HG02973 (cell line): Measurements from ENCODE around the gene TMEM35B.
"Not testable (repeated sequence)": the region's sequence is repeated elsewhere in the genome, so short reads cannot be mapped to it uniquely, and the experiment has no call there.

Experiments used
- ATAC-seq: cut with Tn5 transposase; IDR thresholded peaks from one replicate; pipeline ENCODE4 v1.9.1; 2021; ENCODE audit warnings: moderate library complexity; ENCODE audit not compliant: unreplicated experiment

Gene TMEM35B

GRCh38 chr1:34976384-34977209, 8.6 kb downstream of the TMEM35B start:
- no peak for ATAC-seq

GRCh38 chr1:34975771-34976170, 9.4 kb downstream of the TMEM35B start:
- ATAC-seq, result no peak

GRCh38 chr1:34975338-34975737, 9.8 kb downstream of the TMEM35B start:
- ATAC-seq, result no peak

- ATAC-seq, result no peak
These were observed 10.5 kb downstream of the TMEM35B start for GRCh38 chr1:34974626-34975025.

- no peak for ATAC-seq
These were observed 11.8 kb downstream of the TMEM35B start for GRCh38 chr1:34973326-34973725.

GRCh38 chr1:34970829-34971228, 14.3 kb downstream of the TMEM35B start:
- ATAC-seq, result no peak

GRCh38 chr1:34970220-34970735, 14.9 kb downstream of the TMEM35B start:
- ATAC-seq, result no peak

GRCh38 chr1:34968297-34968696, 16.9 kb downstream of the TMEM35B start:
- not testable (repeated sequence) for ATAC-seq

- ATAC-seq, result not testable (repeated sequence)
These were observed 17.5 kb downstream of the TMEM35B start for GRCh38 chr1:34967672-34968071.

GRCh38 chr1:34965597-34965996, 19.6 kb downstream of the TMEM35B start:
- no peak for ATAC-seq

- ATAC-seq, result no peak
These were observed 34.7 kb downstream of the TMEM35B start for GRCh38 chr1:34950428-34950827.

- ATAC-seq, result not testable (repeated sequence)
These were observed 36.4 kb downstream of the TMEM35B start for GRCh38 chr1:34948739-34949138.

- ATAC-seq, result not testable (repeated sequence)
These were observed 37.4 kb downstream of the TMEM35B start for GRCh38 chr1:34947641-34948314.

- ATAC-seq, result no peak
These were observed 38.9 kb downstream of the TMEM35B start for GRCh38 chr1:34946211-34946610.

- not testable (repeated sequence) for ATAC-seq
These were observed 43.3 kb downstream of the TMEM35B start for GRCh38 chr1:34941798-34942197.
